NCI-H748 (cell line): ENCODE data around the gene ADSS1.

Experiments used
- DNase-seq: peaks from one replicate; lab custom pipeline; 2025; ENCODE audit not compliant: unreplicated experiment; lab: John Stamatoyannopoulos, UW

The ADSS1 gene

DNA sequence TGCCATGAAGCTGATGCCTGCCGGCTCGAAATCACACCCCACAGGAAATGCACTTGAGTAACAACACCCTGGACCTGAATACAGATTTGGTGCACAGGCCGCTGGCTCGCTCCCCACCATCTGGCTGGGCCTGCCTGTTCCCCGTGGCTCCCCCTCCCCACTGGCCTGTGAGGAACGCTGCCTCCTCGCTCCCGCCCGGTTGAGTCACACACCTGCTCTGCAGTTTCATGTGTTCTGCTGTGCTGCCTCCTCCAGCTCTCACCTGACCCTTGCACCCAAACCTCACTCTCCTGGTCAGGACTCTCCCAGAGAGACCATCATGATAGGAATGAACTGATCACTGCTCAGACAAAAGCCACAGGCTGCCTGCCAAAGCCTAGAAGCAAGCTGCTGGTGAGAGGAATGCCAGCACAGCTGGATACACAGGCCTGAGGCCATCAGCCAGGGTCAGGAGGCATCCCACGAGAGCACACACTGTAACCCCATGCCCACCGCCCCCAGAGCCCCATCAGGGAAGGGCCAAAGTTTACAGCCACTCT is 25.2 kb downstream of the ADSS1 start:
- DNase-seq, result no peak

DNA sequence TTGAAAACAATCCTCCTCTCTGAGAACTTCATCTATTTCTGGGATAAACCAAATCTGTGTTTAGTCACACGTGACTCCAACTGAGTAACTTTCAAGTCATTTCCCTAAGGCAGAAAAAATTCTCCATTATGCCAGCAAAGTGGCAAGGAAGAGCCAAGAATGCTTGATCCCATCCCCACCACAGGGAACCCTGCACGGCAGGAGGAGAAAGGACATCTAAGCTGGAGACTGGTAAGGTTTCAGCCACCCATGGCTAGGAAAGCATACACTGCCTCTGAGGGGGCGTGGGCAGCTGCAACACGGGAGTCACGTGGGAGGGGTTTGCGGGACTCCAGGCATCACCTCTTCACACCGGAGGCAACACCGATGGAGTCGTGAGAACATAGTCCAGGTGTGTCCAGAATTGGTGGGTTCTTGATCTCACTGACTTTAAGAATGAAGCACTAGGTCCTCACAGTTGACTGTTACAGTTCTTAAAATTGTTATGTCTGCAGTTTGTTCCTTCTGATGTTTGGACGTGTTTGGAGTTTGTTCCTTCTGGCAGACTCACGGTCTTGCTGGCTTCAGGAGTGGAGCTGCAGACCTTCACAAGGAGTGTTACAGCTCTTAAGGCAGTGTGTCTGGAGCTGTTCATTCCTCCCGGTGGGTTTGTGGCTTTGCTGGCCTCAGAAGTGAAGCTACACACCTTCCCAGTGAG is 26.2 kb downstream of the ADSS1 start:
- no peak for DNase-seq

DNA sequence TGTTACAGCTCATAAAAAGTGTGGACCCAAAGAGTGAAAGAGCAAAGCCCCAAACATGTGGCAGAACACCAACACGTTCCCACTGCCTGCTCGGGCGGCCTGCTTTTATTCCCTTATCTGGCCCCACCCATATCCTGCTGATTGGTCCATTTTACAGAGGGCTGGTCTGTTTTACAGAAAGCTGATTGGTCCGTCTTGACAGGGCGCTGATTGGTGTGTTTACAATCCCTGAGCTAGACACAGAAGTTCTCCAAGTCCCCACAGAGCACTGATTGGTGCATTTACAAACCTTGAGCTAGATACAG is 26.7 kb downstream of the ADSS1 start:
- peak; percentile 20 for DNase-seq

DNA sequence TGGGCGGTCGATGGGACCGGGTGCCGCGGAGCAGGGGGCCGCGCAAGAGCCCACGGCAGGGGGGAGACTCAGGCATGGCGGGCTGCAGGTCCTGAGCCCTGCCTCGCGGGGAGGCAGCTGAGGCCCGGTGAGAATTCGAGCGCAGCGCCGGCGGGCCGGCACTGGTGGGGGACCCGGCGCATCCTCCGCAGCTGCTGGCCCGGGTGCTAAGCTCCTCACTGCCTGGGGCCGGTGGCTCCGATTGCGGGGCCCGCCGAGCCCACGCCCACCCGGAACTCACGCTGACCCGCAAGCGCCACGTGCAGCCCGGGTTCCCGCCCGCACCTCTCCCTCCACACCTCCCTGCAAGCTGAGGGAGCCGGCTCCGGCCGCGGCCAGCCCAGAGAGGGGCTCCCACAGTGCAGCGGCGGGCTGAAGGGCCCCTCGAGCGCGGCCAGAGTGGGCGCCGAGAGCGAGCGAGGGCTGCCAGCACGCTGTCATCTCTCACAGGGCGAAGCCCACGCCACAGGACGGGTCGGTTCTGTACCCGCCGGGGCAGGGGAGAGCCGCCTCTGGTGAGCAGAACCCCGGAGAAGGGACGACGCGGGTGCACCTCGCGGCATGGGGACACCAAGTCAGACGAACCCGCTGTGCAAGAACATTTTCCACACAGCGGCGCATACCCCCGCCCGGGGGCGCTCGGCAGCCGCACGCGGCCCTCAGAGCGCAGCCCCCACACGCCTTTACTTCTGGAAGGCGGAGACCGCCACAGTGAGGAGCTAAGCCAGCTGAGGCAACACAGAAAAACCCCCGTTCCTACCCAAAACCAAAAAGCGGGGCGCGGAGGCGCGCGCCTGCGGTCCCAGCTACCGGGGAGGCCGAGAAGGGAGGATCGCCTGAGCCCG is 27.8 kb downstream of the ADSS1 start:
- DNase-seq, result no peak

DNA sequence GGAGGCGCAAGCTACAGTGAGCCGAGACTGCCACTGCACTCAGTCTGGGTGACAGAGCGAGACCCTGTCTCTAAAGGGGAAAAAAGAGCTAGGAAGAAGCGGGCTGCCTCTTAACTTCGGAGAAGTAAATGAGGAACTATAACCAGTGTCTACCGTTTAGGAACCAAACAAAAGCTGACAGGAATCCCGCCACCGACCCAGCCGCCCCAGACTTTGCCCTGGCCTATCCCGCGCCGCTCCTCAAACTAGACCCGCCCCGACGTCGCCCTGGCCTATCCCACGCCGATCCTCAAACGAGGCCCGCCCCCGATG is 28.4 kb downstream of the ADSS1 start:
- DNase-seq, result no peak

DNA sequence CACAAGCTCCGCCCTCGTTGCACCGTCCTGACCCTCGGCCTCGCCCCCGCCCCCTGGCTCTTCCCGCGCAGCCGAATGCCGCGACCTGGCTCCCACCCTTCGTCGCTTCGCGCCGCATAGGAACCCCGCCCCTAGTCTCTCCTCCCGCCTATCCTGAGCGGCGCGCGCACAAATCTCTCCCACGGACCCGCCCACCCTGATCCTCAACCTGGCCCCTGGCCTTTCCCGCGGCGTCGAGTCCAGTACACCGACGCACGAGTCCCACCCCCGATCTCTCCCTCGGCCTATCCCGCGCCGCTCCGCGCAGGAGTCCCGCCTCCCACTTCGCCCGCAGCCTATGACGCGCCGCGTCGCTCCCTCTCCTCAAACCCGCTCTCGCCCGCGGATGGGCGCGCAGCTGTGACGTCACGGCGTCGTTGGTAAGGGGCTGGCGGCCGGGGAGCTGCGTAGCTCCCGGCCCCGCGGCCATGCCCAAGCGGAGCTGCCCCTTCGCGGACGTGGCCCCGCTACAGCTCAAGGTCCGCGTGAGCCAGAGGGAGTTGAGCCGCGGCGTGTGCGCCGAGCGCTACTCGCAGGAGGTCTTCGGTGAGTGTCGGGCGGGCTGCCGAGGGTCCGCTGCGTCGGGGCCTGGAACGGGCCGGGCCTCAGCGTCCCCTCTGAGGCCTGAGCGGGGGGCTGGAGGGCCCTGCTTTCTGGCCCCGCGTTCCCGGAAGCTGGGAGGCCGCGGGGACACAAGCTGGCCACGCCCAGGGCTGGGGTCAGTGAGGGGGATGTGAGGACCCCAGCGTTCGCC is 28.9 kb downstream of the ADSS1 start, which contains the start of gene SIVA1:
SIVA1 (plus strand) TSS at position 413 of the 793 bp plus-strand sequence; CDS start at position 468, 55 bp downstream.
- peak; percentile 100 for DNase-seq

DNA sequence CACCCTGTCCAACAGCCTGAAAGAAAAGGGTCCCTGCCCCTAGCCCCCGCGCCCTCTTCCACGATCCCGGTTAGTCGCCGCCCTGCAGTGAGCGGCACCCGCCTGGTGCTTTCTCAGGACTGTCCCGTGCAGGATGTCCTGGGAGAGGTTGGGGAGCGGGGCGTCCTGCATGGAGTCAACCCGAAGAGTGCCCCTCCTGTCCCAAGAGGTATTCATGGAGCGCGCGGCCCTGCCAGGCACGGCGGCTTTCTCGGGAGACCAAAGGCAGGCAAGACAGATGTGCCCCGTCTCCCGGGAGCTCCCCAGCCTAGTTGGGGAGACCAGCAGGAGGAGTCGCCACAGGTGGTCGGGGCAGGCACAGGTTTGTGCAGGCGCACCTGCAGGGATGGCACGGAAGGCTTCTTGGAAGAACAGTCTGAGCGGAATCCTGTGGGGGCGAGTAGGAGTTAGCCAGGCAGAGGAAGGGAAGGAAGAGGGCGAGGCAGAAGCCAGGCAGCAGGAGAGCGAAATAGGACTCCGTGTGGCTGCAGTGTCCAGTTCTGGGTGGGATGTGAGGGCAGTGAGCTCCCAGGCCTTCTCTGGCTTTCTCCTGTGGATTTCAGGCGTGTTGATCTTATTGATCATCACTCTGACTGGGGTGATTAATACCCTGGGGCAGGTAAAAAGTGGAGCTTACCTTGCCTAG is 29.6 kb downstream of the ADSS1 start:
- DNase-seq, result no peak

DNA sequence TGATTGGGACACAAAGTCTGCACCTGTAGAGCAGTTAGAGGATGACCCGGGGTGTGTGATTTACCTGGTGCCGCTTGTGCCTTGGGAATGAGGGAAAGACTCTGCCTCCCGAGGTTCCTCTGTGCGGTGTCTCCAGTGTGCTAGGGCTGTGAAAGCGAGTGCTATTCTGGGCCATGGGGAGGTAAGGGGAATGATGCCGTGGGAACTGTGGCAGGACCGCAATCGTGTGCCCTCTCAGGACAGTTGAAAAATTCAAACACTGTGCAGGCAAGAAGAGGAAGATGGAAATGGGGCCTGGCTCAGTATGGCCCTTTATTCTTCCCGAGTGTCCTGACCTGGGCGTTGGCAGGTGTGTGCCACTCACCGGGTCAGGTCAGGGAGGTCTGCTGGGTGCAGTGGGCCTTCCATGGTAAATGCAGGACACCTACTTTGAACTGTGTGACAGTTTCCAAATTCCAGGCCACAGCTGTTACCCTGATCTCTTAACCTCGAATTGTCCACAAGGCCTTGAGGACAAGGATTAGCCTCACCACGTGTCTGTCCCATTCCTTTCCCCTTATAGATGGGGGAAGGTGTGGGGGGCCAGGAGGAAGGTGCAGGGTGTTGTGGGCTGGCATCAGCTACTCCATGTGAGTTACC is 30.3 kb downstream of the ADSS1 start:
- DNase-seq, result no peak

DNA sequence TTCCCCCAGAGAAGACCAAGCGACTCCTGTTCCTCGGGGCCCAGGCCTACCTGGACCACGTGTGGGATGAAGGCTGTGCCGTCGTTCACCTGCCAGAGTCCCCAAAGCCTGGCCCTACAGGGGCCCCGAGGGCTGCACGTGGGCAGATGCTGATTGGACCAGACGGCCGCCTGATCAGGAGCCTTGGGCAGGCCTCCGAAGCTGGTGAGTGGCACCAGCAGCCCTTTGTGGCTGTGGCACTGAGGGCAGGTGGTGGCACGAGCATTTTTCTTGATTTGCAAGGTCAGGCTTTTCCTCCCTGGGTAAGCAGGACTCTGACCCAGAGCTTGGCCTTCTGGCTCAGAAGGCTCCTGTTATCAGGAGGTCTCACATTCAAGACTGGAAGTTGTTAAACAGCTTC is 31.6 kb downstream of the ADSS1 start:
- no peak for DNase-seq

DNA sequence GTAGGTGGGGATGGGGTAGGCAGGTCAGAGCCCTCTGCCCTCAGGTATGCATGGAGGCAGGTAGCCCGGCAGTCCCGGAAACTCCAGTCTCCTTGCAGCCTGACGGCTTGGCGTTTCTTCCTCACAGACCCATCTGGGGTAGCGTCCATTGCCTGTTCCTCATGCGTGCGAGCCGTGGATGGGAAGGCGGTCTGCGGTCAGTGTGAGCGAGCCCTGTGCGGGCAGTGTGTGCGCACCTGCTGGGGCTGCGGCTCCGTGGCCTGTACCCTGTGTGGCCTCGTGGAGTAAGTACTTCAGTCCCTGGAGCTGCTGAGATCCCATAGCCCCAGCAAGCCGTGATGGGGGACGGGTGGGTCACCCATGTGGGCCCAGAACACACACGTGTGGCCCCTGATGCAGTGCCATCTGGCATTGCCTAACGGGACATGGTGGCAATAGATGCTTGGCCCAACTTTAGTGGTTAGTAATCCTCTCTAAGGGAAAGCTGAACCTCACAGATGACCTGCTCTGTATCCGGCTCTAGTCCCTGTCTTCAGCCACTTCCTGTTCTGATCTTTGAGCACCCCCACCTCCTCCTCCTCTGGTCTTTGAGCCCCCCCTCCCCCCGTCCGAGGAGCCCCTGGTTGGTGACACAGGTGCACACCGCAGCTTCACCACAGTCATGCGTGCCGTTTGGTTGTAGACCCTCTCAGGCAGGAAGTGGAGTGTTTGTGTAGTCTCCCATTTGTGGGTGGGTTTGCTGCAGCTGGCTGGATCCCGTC is 32.6 kb downstream of the ADSS1 start:
- DNase-seq, result no peak

DNA sequence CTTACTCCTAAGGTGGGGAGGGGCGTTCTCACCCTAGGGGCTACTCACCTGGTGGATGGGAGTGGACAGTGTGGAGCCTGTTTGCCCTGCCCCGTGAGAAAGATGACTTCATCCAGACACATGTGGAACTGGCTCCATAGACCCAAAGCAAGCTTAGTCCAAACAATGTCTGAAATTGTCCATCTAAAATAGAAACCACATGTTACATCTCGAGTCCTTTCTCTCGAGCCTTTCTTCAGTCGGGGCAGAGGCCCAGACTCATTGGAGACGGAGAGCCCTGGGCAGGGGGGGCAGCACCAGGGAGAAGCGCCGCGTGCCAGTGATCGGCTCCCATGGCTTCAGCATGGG is 33.2 kb downstream of the ADSS1 start:
- no peak for DNase-seq

DNA sequence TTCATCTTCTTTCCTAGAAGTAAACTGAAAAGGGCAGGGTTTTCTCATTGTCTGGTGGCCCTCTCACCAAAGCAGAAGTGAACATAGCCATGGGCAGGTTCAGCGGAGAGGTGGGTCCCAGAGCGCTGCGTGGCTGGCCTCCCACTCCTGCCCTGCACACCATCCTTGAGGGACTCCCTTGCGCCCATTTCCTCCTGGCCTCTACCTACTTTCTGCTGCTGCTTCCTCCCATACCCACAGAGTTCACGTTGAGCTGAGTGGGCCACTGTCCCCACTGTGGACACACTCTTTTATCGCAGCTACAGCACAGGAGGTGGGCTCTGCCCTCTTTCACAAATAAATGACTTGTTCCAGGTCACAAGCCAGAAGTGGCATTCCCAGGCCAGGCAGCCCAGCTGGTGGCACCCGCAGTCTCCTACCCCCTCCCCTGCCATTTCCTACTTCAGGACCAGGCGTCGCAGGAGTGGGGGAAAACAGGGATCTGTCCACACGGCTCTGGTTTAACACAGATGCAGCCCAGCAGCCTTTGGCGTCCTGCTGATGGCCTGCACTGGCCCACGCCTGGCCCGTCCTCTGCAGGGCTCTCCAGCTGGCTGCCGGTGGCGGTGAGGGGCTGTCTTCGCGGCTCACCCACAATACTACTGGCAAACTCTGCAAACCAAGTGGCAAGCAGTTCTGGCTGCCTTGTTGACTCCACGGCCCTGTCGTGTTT is 33.8 kb downstream of the ADSS1 start:
- no peak for DNase-seq

DNA sequence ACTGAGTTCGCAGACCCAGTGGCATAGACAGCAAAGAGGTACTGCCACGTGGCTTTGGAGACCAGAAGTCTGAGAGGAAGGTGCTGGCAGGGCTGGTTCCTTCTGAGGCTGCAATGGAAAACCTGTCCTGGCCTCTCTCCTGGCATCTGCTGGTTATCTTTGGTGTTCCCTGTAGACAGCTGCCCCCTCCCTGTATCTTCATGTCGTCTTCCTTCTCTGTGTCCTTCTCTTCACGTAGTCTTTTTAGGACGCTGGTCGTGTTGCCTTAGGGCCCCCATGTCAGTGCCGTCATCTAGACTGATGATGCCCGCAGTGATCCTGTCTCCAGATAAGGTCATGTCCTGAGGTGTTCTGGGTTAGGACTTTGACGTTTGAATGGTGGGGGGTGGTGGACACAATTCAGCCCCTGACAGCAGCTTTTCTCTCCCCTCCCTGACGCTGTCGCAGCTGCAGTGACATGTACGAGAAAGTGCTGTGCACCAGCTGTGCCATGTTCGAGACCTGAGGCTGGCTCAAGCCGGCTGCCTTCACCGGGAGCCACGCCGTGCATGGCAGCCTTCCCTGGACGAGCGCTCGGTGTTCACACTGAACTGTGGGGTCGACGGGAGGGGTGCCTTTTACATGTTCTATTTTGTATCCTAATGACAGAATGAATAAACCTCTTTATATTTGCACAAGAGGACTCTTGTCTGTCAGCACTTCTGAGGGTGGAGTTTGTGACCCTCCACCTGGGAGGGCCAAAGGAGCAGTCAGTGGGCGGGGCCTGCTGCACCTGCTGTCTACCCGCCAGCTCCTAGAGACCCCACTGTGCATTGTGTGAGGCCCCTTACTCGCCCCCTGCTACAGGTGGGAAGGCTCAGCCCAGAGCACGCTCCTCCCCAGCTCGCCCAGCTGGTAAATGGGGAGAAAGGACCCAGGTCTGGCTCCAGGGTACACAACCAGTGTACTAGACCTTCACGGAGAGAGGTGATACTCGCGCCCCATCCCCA is 35.2 kb downstream of the ADSS1 start:
- peak; percentile 65 for DNase-seq

DNA sequence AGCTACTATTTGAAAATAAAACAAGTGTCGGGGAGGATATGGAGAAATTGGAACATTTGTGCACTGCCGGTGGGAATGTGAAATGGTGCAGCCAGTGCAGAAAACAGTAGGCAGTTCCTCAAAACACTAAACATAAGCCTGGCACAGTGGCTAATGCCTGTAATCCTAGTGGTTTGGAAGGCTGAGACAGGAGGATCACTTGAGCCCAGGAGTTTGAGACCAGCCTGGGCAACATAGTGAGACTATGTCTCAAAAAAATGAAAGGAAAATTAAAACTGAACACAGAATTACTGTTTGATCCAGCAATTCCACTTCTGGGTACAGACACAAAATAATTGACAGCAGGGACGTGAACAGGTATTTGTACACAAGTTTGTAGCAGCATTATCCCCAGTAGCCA is 41.5 kb downstream of the ADSS1 start:
- no peak for DNase-seq

DNA sequence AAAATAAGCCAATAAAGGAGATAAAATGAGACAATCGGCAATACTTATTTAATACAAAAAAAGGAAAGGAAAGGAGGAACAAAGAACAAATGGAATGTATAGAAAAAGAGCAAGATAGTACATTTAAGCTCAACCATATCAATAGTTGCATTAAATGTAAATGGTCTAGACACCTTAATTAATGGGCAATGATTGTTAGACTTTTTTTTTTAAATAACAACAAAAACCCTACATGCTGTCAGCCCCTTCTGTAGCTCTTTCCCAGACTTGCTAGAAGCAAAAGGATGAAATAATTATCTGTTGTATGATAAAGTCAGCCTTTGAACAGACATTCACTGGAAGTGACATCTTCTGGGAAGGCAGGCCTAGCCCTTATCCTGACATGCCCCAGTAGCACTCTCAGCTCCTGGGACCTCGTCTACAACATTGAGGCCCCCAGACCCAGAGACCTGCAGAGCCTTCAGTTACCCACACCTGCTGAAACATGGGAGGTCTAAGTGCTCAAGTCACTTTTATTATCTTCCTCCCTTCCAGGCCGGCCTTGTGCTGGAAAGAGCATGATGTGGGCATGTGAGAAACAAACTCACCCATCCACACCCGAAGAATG is 42.3 kb downstream of the ADSS1 start:
- DNase-seq, result no peak

DNA sequence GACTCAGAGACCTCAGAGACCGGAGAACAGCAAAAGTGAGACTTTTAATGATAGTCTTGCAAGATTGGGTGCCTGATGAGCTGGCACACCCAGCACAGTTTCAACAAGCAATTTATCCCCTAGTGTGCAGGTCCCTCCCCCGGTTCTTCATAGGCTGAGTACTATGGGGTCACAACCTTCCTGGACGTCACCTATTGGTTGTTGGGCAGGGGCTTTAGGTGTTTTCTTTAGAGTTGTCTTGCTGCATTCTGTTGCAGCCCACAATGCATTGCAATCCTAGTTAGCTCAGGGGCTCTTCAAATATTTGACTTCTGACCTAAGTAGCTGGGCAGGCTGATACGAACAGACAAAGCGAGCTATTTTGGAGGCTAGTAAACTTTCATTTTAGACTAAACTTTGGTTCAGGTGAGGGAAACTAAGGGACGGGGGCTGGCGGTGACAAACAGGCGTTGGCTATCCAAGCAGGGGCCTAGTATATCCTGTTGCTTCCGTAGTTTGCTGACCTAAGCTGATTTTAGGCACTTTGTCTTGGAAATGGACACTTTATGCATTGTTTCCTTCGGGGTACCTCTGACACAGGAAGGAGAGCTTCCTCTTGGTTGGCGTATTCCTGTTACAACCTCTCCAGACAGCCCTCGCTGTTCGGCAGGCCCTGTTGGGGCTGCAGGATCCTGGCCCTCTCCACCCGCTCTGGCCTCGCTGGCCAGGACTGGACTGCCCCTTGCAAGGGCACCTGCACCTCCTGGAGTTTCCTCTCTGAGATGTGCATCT is 43.0 kb downstream of the ADSS1 start:
- no peak for DNase-seq

DNA sequence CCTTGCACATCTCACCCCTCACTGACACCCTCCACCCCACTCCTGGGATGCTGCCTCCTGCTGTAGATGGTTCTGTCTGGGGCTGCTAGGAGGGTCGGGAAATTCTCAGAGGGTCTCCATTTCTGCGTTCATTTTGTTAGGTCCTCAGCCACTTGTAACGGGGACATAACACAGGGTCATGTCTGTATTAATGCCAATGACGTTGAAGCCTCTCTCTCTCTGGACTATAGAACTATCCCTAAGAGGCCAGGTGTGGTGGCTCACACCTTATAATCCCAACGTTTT is 43.5 kb downstream of the ADSS1 start:
- no peak for DNase-seq
